ENCODE measurements around the gene SDC3.
"Not testable (repeated sequence)": the region's sequence is repeated elsewhere in the genome, so short reads cannot be mapped to it uniquely, and the experiment has no call there.

The SDC3 gene, protein sequence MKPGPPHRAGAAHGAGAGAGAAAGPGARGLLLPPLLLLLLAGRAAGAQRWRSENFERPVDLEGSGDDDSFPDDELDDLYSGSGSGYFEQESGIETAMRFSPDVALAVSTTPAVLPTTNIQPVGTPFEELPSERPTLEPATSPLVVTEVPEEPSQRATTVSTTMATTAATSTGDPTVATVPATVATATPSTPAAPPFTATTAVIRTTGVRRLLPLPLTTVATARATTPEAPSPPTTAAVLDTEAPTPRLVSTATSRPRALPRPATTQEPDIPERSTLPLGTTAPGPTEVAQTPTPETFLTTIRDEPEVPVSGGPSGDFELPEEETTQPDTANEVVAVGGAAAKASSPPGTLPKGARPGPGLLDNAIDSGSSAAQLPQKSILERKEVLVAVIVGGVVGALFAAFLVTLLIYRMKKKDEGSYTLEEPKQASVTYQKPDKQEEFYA

DNA sequence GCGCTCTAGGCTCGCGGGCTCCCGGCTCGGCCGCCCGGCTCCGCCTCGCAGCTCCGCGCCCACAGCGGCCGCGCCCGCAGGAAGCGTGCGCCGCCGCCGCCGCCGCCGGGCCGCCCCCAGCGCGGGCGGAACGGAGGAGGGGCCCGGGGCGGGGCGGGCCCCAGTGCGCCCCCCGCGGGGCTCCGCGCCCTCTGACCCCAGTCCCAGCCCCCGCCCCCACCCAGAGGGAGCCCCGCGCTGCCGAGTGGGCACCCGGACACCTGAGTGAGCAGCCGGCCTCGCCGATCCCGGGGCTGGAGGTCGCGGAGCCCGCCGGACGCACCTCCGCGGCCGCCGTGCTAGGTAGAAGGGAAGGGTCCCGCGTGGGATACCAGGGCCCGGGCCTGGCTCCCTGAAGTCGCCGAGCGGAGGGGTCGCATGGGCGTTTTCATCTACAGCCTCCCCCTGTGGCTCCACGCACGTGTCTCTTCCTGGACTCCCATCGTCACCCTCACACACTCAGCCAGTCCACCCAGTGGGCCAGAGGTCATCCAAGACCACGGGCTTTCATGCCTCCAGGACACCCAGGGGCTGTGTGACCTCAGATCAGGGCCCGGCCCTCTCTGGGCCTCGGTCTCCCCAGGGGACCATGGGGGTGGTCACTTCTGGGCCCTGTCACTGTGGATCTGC lies at the start of gene SDC3:
SDC3 (minus strand) TSS at position 63 of the 669 bp plus-strand sequence. CDS start 172 bp downstream, outside the sequence.
- DNase-seq, result peak in 2 of 3 experiments; percentile 52 to 55

DNA sequence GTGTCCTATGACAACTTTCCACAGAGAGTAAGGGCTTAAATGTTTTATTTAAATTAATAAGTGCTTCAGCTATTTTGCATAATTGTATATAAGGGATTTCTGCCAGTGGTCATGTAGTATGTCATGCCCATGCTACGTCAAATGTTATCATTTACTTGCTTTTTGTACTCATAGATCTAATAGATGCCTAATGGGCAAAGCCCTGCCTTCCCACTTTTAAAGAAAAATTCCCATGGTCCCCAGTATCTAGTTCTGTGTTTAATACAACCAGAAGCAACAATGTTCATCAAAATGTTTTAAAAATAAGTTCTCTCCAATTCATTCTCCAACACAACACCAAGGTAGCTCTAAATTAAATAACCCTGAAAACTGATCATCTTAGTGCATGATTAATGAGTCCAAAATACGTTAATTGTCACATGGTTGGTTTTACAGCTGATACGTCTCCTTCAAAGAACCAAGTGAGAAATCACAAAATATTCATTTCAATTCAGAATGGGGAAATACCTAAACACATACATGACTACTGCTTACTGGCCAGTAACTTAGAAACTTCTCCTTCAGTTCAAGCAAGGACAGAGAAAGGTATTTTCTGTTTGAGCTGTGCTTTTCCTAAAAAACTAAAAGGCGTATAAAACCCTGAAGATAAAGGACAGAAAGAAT lies 49.1 kb upstream of the SDC3 start:
- DNase-seq, result no peak

DNA sequence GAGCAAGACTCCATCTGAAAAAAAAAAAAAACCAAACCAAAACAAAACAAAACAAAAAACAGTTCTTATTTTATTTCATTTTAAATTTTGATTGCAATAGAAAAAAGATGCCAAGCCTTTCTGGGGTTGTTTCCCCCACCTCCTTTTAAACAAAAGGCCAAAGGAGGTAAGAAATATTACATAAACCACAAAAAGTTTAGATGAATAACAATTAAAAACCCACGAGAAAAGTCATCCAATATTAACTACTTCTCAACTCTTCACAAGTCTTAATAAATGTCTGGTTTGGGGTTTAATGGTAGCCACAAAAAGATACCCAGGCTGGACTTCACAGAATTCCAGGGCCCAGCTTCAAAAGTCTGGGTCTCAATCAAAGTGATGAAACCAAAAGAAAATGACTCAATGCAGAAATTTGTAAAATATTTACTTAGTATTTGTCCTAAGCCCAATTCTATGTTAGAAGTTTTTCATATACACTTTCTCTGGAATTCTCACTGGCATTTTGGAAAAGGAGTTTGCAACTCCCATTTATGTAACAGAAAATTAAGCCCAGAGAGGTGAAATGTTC lies 47.0 kb upstream of the SDC3 start:
- DNase-seq, result no peak

DNA sequence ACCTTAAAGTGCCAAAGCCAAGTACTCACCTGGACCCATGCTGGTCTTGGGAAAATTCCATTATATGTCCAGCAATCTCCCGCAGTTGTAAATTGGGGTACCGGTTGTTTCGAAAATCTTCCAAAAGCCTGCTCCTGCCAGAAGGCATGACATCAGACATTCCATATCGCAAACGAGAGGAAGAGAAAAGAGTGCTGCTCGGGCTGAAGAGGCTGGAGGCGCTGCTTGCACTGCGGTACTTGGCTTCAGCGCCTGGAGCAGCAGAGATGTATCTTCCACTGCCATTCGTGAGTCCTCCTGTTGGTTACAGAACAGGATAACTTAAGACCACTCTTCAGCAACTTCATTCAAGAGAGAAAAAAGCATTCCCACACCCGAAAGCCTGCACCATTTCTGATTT lies 45.1 kb upstream of the SDC3 start:
- DNase-seq, result no peak

GRCh38 chr1:30952098-30952497 lies 43.5 kb upstream of the SDC3 start:
- DNase-seq, result peak in 1 of 3 experiments; percentile 41

- DNase-seq, result no peak
Measured at GRCh38 chr1:30950700-30951099, 42.1 kb upstream of the SDC3 start.

- DNase-seq, result peak in 2 of 3 experiments; percentile 58 to 84
Measured at GRCh38 chr1:30950053-30950452, 41.5 kb upstream of the SDC3 start.

DNA sequence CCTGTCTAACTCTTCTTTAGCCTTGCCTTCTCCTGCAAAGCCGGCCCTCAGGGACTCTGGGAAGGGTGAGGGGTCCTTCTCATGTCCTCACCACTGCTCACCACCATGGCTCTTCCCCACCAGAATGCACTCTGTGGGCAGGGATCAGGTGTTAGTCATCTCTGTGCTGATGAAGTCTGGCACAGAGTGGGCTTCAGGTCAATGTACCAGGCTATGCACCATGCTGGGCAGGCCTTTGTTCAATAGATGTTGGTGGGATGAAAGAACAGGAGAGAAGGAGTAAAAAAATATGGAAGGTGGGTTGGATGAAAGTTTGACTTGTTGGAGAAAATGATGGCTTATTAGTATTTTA lies 40.9 kb upstream of the SDC3 start:
- DNase-seq, result not testable (repeated sequence)

- DNase-seq, result not testable (repeated sequence)
Measured at GRCh38 chr1:30948813-30949486, 40.4 kb upstream of the SDC3 start.

DNA sequence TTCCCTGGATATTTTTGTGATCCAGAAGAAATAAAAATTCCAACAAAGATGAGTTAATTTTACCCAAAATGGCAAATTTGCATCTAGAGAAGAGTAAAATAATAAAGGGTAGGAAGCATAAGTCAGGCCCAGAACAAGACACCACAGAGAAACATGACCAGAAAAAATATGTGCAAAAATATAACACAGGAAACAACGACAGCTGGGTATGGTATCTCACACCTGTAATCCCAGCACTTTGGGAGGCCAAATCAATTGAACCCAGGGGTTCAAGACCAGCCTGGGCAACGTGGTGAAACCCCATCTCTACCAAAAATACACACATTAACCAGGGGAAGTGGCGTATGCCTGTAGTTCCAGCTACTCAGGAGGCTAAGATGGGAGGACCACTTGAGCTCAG lies 39.7 kb upstream of the SDC3 start:
- no peak for DNase-seq

DNA sequence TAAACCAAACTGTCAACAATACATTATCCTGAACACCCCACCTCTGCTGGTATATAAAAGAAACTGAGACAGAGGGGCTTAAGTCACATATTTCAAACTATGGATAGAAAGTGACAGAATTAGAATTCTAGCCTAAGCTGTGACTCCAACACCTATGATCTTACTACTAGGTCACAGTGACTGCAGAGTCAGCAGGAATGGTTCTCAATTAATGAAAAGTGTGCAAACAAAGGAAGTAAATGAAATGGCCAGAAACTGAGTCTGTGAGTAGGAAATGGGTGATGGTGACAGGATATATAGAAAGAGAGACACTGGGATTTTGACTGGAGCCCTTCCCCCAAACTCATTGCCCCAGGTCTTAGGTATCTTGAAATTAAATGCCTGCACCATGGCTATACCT lies 38.7 kb upstream of the SDC3 start:
- no peak for DNase-seq

- peak in 2 of 3 experiments; percentile 30 to 73 for DNase-seq
Measured at GRCh38 chr1:30942326-30942963, 33.9 kb upstream of the SDC3 start.

DNA sequence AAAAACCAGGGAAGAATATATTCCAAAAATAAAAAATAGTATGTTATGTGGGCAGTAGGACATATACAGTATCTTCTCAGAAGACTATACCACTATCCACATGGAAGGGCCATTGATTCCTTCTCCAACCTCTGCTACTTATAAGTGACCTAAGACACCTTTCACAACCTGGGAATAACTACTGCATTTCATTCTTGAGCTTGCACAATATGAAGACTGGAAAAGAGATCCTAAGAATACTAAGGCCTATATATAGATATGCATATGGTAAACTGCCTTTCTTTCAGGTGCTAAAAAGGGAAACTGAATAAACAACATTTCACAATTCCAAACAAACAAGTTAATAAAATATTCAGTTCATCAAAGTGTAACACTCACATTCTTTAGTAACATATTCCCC lies 32.0 kb upstream of the SDC3 start:
- no peak for DNase-seq

- no peak for DNase-seq
Measured at GRCh38 chr1:30936541-30937171, 28.1 kb upstream of the SDC3 start.

- DNase-seq, result not testable (repeated sequence)
Measured at GRCh38 chr1:30935758-30936157, 27.2 kb upstream of the SDC3 start.

DNA sequence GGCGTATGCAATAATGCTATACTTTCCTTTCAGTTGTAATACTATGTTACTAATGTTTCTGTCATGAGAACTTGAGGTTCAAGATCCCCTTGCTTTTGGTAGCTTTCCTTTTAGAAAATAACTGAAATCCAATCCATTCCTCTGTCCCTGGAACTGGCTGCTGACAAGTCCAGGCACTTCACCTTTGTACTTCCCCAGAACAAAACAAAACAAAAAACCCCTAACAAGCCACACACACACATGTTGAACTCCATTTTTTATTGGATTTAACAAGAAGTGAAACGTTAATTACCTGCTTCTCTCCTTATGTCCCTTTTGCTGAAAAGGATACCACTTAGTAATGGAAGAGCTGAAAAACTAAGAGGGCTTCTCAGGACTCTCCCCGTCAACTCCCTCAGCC lies 26.1 kb upstream of the SDC3 start:
- DNase-seq, result peak in 1 of 3 experiments; percentile 52

- DNase-seq, result no peak
Measured at GRCh38 chr1:30933874-30934252, 25.3 kb upstream of the SDC3 start.

GRCh38 chr1:30930631-30931173 lies 22.1 kb upstream of the SDC3 start:
- no peak for DNase-seq

- peak in 1 of 3 experiments; percentile 29 for DNase-seq
Measured at GRCh38 chr1:30929944-30930525, 21.5 kb upstream of the SDC3 start.

GRCh38 chr1:30929135-30929889 lies 20.8 kb upstream of the SDC3 start:
- peak; percentile 31 to 65 (median 41) for DNase-seq

Measured in NCI-H1417 (cell line).